Measurements from ENCODE around the gene INAVA. TPM values are rescaled to one million over a fixed set of nuclear protein-coding genes. Genes with fewer than 3 reads are reported as not detected.
"Not testable (repeated sequence)": the region's sequence is repeated elsewhere in the genome, so short reads cannot be mapped to it uniquely, and the experiment has no call there.

Gene INAVA
- total RNA-seq, 4 donors from 2014 or later, result not detected

DNA sequence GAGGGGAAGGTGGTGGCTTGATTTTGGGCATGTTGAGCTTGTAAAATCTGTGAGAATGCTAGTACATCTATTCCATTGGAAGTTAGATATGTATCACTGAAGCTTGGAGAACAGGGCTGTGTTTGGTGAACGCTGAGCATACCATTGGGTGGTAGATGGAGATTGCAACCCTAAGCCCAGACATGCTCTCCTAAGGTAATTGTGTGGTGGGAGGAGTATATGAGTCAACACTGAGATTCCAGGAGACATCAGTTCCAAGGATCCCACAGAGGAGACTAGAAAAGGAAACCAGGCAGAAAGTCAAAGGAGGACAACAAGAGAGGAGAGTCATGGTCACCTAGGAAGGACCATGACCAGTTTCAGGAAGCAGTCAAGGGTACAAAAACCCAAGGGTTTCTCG lies 68.4 kb downstream of the INAVA start:
- Histone ChIP-seq H3K9me3 (no peaks in the 10 kb centered on the region), H3K27me3 (no peaks in the 10 kb centered on the region), H3K36me3 (no peaks in the 10 kb centered on the region), H3K4me1 (peaks cover 0 to 7% (median 0%) of the 10 kb centered on the region in 4 donors), H3K27ac (no peak overlapping the region), H3K4me3 (no peak overlapping the region)
- no peak for TF ChIP-seq EP300 (IDR thresholded peaks at IDR 0.05)
- TF ChIP-seq, protein P1, sequence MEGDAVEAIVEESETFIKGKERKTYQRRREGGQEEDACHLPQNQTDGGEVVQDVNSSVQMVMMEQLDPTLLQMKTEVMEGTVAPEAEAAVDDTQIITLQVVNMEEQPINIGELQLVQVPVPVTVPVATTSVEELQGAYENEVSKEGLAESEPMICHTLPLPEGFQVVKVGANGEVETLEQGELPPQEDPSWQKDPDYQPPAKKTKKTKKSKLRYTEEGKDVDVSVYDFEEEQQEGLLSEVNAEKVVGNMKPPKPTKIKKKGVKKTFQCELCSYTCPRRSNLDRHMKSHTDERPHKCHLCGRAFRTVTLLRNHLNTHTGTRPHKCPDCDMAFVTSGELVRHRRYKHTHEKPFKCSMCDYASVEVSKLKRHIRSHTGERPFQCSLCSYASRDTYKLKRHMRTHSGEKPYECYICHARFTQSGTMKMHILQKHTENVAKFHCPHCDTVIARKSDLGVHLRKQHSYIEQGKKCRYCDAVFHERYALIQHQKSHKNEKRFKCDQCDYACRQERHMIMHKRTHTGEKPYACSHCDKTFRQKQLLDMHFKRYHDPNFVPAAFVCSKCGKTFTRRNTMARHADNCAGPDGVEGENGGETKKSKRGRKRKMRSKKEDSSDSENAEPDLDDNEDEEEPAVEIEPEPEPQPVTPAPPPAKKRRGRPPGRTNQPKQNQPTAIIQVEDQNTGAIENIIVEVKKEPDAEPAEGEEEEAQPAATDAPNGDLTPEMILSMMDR (IDR thresholded peaks at IDR 0.05), result no peak
- no peak for TF ChIP-seq POLR2A (IDR thresholded peaks at IDR 0.05)
- no peak for DNase-seq (ENCODE audit: low spot score in 2 of 2)
- WGBS, 2 donors, result 82 to 87% methylated on average over 2 of the region's 2 CpGs

DNA sequence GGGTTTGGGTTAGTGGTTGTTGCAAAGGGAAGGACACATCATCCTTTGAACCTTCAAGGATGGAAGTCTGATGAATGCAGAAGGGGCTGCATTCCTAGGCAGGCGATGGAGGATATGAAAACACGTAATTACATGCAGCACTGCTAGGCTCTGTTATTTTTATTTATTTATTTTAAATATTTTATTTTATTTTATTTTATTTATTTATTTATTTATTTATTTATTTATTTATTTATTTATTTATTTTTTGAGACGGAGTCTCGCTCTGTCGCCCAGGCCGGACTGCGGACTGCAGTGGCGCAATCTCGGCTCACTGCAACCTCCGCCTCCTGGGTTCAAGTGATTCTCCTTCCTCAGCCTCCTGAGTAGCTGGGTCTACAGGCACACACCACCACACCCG lies 69.2 kb downstream of the INAVA start:
- not testable (repeated sequence) for H3K4me3 ChIP-seq; DNase-seq (ENCODE audit: low spot score in 2 of 2); H3K36me3 ChIP-seq; H3K9me3 ChIP-seq; H3K4me1 ChIP-seq; H3K27me3 ChIP-seq; H3K27ac ChIP-seq
- 94 to 97% methylated on average over 11 of the region's 11 CpGs for WGBS, 2 donors

Small RNA genes within 50 kb of the gene (small RNA-seq; reads per million reads assigned to genes)
- not detected for gene RNU6-704P

Other genes with a start within 250 kb of the INAVA start
- 10 to 100 TPM; 11.4 to 31.5 (median 18.5) TPM for gene DDX59, start 225.0 kb upstream of the INAVA start, total RNA-seq
- gene CAMSAP2, start 156.0 kb upstream of the INAVA start, total RNA-seq, result 10 to 100 TPM; 27.3 to 38.9 (median 31.6) TPM
- not detected for gene GPR25, start 21.9 kb upstream of the INAVA start, total RNA-seq
- gene KIF21B, start 128.8 kb downstream of the INAVA start, total RNA-seq, result 1 to 10 TPM in 3 of 4 donors, under 1 TPM in 1; 0.84 to 3.3 (median 2.6) TPM
- not detected for gene CACNA1S, start 217.5 kb downstream of the INAVA start, total RNA-seq
- not detected for gene ASCL5, start 232.3 kb downstream of the INAVA start, total RNA-seq

All from tibial nerve (tissue), 4 donors.